ENCODE results near the gene BIRC2. TPM values are rescaled to one million over a fixed set of nuclear protein-coding genes. Genes with fewer than 3 reads are reported as not detected.
"Not testable (repeated sequence)": the region's sequence is repeated elsewhere in the genome, so short reads cannot be mapped to it uniquely, and the experiment has no call there.

The BIRC2 gene
- total RNA-seq, 1 donor from 2014 or later: 52.1 TPM

DNA sequence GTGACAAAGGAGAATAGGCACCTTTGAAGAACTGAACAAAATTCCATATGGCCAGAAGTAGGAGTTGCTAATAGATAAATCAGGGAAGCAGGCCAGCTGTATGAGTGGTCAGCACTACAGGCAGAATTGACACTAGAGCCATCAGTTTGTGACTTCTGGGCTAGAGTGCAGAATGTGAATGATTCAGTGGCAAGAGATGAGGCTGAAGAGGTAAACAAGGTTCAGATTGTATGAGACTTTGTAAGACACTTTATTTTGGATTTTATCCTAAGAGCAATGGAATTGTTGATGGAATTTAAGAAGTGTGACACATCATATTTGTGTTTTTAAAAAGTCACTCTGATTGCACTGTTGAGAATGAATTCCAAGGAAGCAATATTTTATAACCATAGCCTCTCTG lies 16.8 kb upstream of the BIRC2 start:
- intact Hi-C loops (cut with DNase I): no loop called here
- Histone ChIP-seq H3K4me3 (no peak overlapping the region), H3K4me1 (no peaks in the 10 kb centered on the region), H3K27me3 (no peaks in the 10 kb centered on the region), H3K27ac (no peak overlapping the region), H3K9me3 (no peaks in the 10 kb centered on the region), H3K36me3 (peaks cover 0 to 24% of the 10 kb centered on the region in 2 donors)
- no peak for DNase-seq (ENCODE audit: extremely low spot score in 2 of 2)
- TF ChIP-seq POLR2AphosphoS5 (IDR thresholded peaks at IDR 0.05; ENCODE audit: insufficient read depth in 1 of 2, low read depth in 1 of 2) (no peak), POLR2A (IDR thresholded peaks at IDR 0.05) (no peak)
- TF ChIP-seq, protein P1, sequence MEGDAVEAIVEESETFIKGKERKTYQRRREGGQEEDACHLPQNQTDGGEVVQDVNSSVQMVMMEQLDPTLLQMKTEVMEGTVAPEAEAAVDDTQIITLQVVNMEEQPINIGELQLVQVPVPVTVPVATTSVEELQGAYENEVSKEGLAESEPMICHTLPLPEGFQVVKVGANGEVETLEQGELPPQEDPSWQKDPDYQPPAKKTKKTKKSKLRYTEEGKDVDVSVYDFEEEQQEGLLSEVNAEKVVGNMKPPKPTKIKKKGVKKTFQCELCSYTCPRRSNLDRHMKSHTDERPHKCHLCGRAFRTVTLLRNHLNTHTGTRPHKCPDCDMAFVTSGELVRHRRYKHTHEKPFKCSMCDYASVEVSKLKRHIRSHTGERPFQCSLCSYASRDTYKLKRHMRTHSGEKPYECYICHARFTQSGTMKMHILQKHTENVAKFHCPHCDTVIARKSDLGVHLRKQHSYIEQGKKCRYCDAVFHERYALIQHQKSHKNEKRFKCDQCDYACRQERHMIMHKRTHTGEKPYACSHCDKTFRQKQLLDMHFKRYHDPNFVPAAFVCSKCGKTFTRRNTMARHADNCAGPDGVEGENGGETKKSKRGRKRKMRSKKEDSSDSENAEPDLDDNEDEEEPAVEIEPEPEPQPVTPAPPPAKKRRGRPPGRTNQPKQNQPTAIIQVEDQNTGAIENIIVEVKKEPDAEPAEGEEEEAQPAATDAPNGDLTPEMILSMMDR (IDR thresholded peaks at IDR 0.05): no peak

DNA sequence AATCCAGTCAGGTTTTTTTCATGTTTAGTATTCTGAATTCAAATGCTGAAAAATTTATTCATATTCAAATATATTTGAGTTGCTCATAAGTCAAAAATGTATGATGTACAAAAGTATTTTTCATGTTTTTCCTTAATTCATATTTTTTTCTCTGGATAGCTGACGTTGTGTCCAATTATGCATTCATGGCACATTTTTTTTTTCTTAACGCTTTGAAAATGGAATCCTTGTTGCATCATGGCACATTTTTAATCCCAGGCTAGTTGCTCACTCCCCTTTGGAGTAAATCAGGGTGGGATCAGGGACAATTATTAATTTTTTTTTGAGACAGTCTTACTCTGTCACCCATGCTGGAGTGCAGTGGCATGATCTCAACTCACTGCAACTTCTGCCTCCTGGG lies 15.7 kb upstream of the BIRC2 start:
- TF ChIP-seq POLR2A (IDR thresholded peaks at IDR 0.05) (no peak), POLR2AphosphoS5 (IDR thresholded peaks at IDR 0.05; ENCODE audit: insufficient read depth in 1 of 2, low read depth in 1 of 2) (no peak)
- TF ChIP-seq, protein P1 (IDR thresholded peaks at IDR 0.05): no peak
- peaks cover 0 to 24% of the 10 kb centered on the region in 2 donors for H3K36me3 ChIP-seq
- H3K27ac ChIP-seq: no peak overlapping the region
- no peaks in the 10 kb centered on the region for H3K4me1 ChIP-seq
- no peak for DNase-seq (ENCODE audit: extremely low spot score in 2 of 2)
- no peak overlapping the region for H3K4me3 ChIP-seq
- intact Hi-C loops (cut with DNase I): no loop called here
- no peaks in the 10 kb centered on the region for H3K9me3 ChIP-seq
- no peaks in the 10 kb centered on the region for H3K27me3 ChIP-seq

DNA sequence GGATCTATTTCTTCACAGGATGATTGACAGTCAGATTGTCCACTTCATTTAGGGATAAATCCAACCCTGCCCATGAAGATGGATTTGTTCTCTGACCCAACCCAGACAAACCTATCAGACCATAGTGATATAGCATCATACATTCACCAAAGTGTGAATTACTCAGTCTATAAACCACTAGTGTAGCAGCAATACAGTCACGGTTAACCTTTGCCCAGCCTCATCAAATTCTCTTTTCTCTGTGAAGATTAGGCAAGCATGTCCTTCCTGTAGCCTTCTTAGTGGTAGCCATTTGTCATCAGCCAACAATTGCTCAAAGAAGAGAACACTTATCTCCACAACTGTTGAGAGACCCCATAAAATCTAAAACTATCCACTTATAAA lies 14.4 kb upstream of the BIRC2 start:
- DNase-seq (ENCODE audit: extremely low spot score in 2 of 2): no peak
- Histone ChIP-seq H3K9me3 (no peaks in the 10 kb centered on the region), H3K27me3 (no peaks in the 10 kb centered on the region), H3K4me1 (no peaks in the 10 kb centered on the region), H3K27ac (no peak overlapping the region), H3K36me3 (peaks cover 0 to 16% of the 10 kb centered on the region in 2 donors), H3K4me3 (no peak overlapping the region)
- intact Hi-C loops (cut with DNase I): no loop called here
- TF ChIP-seq, protein P1 (IDR thresholded peaks at IDR 0.05): no peak
- TF ChIP-seq POLR2AphosphoS5 (IDR thresholded peaks at IDR 0.05; ENCODE audit: insufficient read depth in 1 of 2, low read depth in 1 of 2) (no peak), POLR2A (IDR thresholded peaks at IDR 0.05) (no peak)

DNA sequence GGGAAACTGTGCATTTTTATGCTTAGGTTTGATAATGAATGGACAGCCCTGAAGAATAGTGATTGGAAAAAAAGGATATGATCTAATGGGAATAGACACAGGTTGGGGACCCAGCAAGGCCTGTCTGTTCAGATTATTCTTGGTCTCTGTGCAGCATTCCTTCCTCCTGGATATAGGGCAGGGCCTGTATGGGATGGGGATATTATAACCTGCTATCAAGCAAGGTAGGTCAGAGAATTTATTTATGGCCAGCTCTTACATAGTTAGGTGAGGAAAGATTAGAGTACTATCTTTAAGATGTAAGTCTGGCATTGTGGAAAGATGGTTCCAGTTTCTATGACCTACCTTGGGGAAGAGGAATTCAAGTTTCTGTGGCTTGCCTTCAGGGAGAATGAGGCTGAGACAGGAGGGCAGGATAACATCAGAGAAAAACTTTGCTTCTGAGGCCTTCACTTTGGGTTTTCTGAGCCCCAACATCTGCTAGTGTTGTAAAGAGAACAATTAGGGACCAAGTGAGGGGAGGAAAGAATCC lies 8.5 kb upstream of the BIRC2 start:
- Histone ChIP-seq H3K4me1 (no peaks in the 10 kb centered on the region), H3K27me3 (no peaks in the 10 kb centered on the region), H3K4me3 (no peak overlapping the region), H3K27ac (no peak overlapping the region), H3K36me3 (no peaks in the 10 kb centered on the region), H3K9me3 (no peaks in the 10 kb centered on the region)
- DNase-seq (ENCODE audit: extremely low spot score in 2 of 2): no peak
- intact Hi-C loops (cut with DNase I): no loop called here
- TF ChIP-seq, protein P1 (IDR thresholded peaks at IDR 0.05): no peak
- TF ChIP-seq POLR2A (IDR thresholded peaks at IDR 0.05): no peak
- TF ChIP-seq POLR2AphosphoS5 (IDR thresholded peaks at IDR 0.05; ENCODE audit: insufficient read depth in 1 of 2, low read depth in 1 of 2): no peak

GRCh38 chr11:102341311-102341710 lies 5.7 kb upstream of the BIRC2 start:
- H3K27ac ChIP-seq; H3K27me3 ChIP-seq; H3K36me3 ChIP-seq; H3K9me3 ChIP-seq; H3K4me3 ChIP-seq; DNase-seq (ENCODE audit: extremely low spot score in 2 of 2); H3K4me1 ChIP-seq: not testable (repeated sequence)
- intact Hi-C loops (cut with DNase I): loop anchor here (5.0 to 10.0 kb wide), 2 partner anchors 47 to 156 kb away; no protein-coding TSS in a partner anchor
